ENCODE measurements around the gene MRPL53. TPM values are rescaled to one million over a fixed set of nuclear protein-coding genes. Genes with fewer than 3 reads are reported as not detected.

The MRPL53 gene
- total and polyA plus RNA-seq, 9 donors = 52.5 to 87.9 (median 81.1) TPM

- Histone ChIP-seq H3K27ac (ENCODE audit: low read length) (no peak overlapping the region), H3K4me1 (ENCODE audit: control insufficient read depth, insufficient read depth, low read length) (peaks cover 8% of the 10 kb centered on the region), H3K27me3 (ENCODE audit: control insufficient read depth, insufficient read depth, low read length) (no peaks in the 10 kb centered on the region), H3K36me3 (ENCODE audit: control insufficient read depth, insufficient read depth, low read length) (peaks cover 63% of the 10 kb centered on the region), H3K9me3 (replicated peaks; ENCODE audit: control insufficient read depth, low read depth, low read length) (no peaks in the 10 kb centered on the region), H3K4me3 (ENCODE audit: low read length) (no peak overlapping the region)
- WGBS (ENCODE audit: insufficient coverage) = 80% methylated on average over 11 of the region's 14 CpGs
- no peak for DNase-seq
Observed at GRCh38 chr2:74426181-74426758, 46.2 kb downstream of the MRPL53 start.

GRCh38 chr2:74425523-74425922 lies 47.0 kb downstream of the MRPL53 start:
- Histone ChIP-seq H3K27me3 (ENCODE audit: control insufficient read depth, insufficient read depth, low read length) (no peaks in the 10 kb centered on the region), H3K27ac (ENCODE audit: low read length) (no peak overlapping the region), H3K4me3 (ENCODE audit: low read length) (no peak overlapping the region), H3K36me3 (ENCODE audit: control insufficient read depth, insufficient read depth, low read length) (peaks cover 55% of the 10 kb centered on the region), H3K4me1 (ENCODE audit: control insufficient read depth, insufficient read depth, low read length) (peaks cover 8% of the 10 kb centered on the region), H3K9me3 (replicated peaks; ENCODE audit: control insufficient read depth, low read depth, low read length) (no peaks in the 10 kb centered on the region)
- DNase-seq = no peak
- 88% methylated on average over 3 of the region's 7 CpGs for WGBS (ENCODE audit: insufficient coverage)

GRCh38 chr2:74424995-74425406 lies 47.5 kb downstream of the MRPL53 start:
- no peak overlapping the region for H3K27ac ChIP-seq (ENCODE audit: low read length)
- 57% methylated on average over 2 of the region's 5 CpGs for WGBS (ENCODE audit: insufficient coverage)
- H3K36me3 ChIP-seq (ENCODE audit: control insufficient read depth, insufficient read depth, low read length) = peaks cover 50% of the 10 kb centered on the region
- no peaks in the 10 kb centered on the region for H3K9me3 ChIP-seq (replicated peaks; ENCODE audit: control insufficient read depth, low read depth, low read length)
- peaks cover 8% of the 10 kb centered on the region for H3K4me1 ChIP-seq (ENCODE audit: control insufficient read depth, insufficient read depth, low read length)
- DNase-seq = no peak
- H3K4me3 ChIP-seq (ENCODE audit: low read length) = no peak overlapping the region
- no peaks in the 10 kb centered on the region for H3K27me3 ChIP-seq (ENCODE audit: control insufficient read depth, insufficient read depth, low read length)

GRCh38 chr2:74424139-74424992 lies 48.1 kb downstream of the MRPL53 start:
- Histone ChIP-seq H3K4me3 (ENCODE audit: low read length) (no peak overlapping the region), H3K27ac (ENCODE audit: low read length) (no peak overlapping the region), H3K27me3 (ENCODE audit: control insufficient read depth, insufficient read depth, low read length) (no peaks in the 10 kb centered on the region), H3K4me1 (ENCODE audit: control insufficient read depth, insufficient read depth, low read length) (peaks cover 8% of the 10 kb centered on the region), H3K9me3 (replicated peaks; ENCODE audit: control insufficient read depth, low read depth, low read length) (no peaks in the 10 kb centered on the region), H3K36me3 (ENCODE audit: control insufficient read depth, insufficient read depth, low read length) (peaks cover 44% of the 10 kb centered on the region)
- WGBS (ENCODE audit: insufficient coverage) = 61% methylated on average over 3 of the region's 5 CpGs
- DNase-seq = no peak

GRCh38 chr2:74423231-74424095 lies 49.0 kb downstream of the MRPL53 start:
- WGBS (ENCODE audit: insufficient coverage) = 87% methylated on average over 6 of the region's 9 CpGs
- Histone ChIP-seq H3K27me3 (ENCODE audit: control insufficient read depth, insufficient read depth, low read length) (no peaks in the 10 kb centered on the region), H3K27ac (ENCODE audit: low read length) (peak overlapping the region; percentile 10), H3K36me3 (ENCODE audit: control insufficient read depth, insufficient read depth, low read length) (peaks cover 35% of the 10 kb centered on the region), H3K4me3 (ENCODE audit: low read length) (no peak overlapping the region), H3K9me3 (replicated peaks; ENCODE audit: control insufficient read depth, low read depth, low read length) (no peaks in the 10 kb centered on the region), H3K4me1 (ENCODE audit: control insufficient read depth, insufficient read depth, low read length) (peaks cover 10% of the 10 kb centered on the region)
- no peak for DNase-seq

Other genes starting within 250 kb of the MRPL53 start
- gene SLC4A5, start 129.3 kb downstream of the MRPL53 start, total RNA-seq = 2.2 TPM
- gene SLC4A5, start 129.3 kb downstream of the MRPL53 start, polyA plus RNA-seq (ENCODE audit: insufficient read depth in 1 of 8, insufficient read length in 8 of 8, low replicate concordance in 1 of 8) = 1 to 10 TPM; 1.2 to 2.2 (median 1.6) TPM
- gene DCTN1, start 92.4 kb downstream of the MRPL53 start, total RNA-seq = 56.6 TPM
- gene DCTN1, start 92.4 kb downstream of the MRPL53 start, polyA plus RNA-seq (ENCODE audit: insufficient read depth in 1 of 8, insufficient read length in 8 of 8, low replicate concordance in 1 of 8) = 100 to 1,000 TPM in 7 of 8 donors, 10 to 100 TPM in 1; 96.4 to 129 (median 108) TPM
- 1.4 TPM for gene C2orf81, start 51.1 kb downstream of the MRPL53 start, total RNA-seq
- 1 to 10 TPM; 2.2 to 3.6 (median 2.7) TPM for gene C2orf81, start 51.1 kb downstream of the MRPL53 start, polyA plus RNA-seq (ENCODE audit: insufficient read depth in 1 of 8, insufficient read length in 8 of 8, low replicate concordance in 1 of 8)
- gene WDR54, start 51.0 kb downstream of the MRPL53 start, total RNA-seq = 7.5 TPM
- gene WDR54, start 51.0 kb downstream of the MRPL53 start, polyA plus RNA-seq (ENCODE audit: insufficient read depth in 1 of 8, insufficient read length in 8 of 8, low replicate concordance in 1 of 8) = 10 to 100 TPM in 7 of 8 donors, 1 to 10 TPM in 1; 8.8 to 15.8 (median 12.0) TPM
- gene RTKN, start 30.7 kb downstream of the MRPL53 start, total RNA-seq = 46.1 TPM
- gene RTKN, start 30.7 kb downstream of the MRPL53 start, polyA plus RNA-seq (ENCODE audit: insufficient read depth in 1 of 8, insufficient read length in 8 of 8, low replicate concordance in 1 of 8) = 10 to 100 TPM; 35.4 to 58.5 (median 49.4) TPM
- gene INO80B, start 17.6 kb downstream of the MRPL53 start, total RNA-seq = 21.1 TPM
- 10 to 100 TPM; 15.9 to 26.5 (median 21.5) TPM for gene INO80B, start 17.6 kb downstream of the MRPL53 start, polyA plus RNA-seq (ENCODE audit: insufficient read depth in 1 of 8, insufficient read length in 8 of 8, low replicate concordance in 1 of 8)
- 44.3 TPM for gene WBP1, start 14.2 kb downstream of the MRPL53 start, total RNA-seq
- 10 to 100 TPM; 56.0 to 74.9 (median 66.8) TPM for gene WBP1, start 14.2 kb downstream of the MRPL53 start, polyA plus RNA-seq (ENCODE audit: insufficient read depth in 1 of 8, insufficient read length in 8 of 8, low replicate concordance in 1 of 8)
- gene MOGS, start 7.3 kb downstream of the MRPL53 start, total RNA-seq = 32.0 TPM
- 10 to 100 TPM; 33.8 to 41.3 (median 36.8) TPM for gene MOGS, start 7.3 kb downstream of the MRPL53 start, polyA plus RNA-seq (ENCODE audit: insufficient read depth in 1 of 8, insufficient read length in 8 of 8, low replicate concordance in 1 of 8)
- gene CCDC142, start 10.3 kb upstream of the MRPL53 start, total RNA-seq = 12.3 TPM
- 10 to 100 TPM in 1 of 8 donors, 1 to 10 TPM in 7; 7.0 to 10.2 (median 8.3) TPM for gene CCDC142, start 10.3 kb upstream of the MRPL53 start, polyA plus RNA-seq (ENCODE audit: insufficient read depth in 1 of 8, insufficient read length in 8 of 8, low replicate concordance in 1 of 8)
- 12.2 TPM for gene TTC31, start 10.4 kb upstream of the MRPL53 start, total RNA-seq
- gene TTC31, start 10.4 kb upstream of the MRPL53 start, polyA plus RNA-seq (ENCODE audit: insufficient read depth in 1 of 8, insufficient read length in 8 of 8, low replicate concordance in 1 of 8) = 10 to 100 TPM; 17.5 to 25.7 (median 19.9) TPM
- gene LBX2, start 26.9 kb upstream of the MRPL53 start, total RNA-seq = 0.66 TPM
- gene LBX2, start 26.9 kb upstream of the MRPL53 start, polyA plus RNA-seq (ENCODE audit: insufficient read depth in 1 of 8, insufficient read length in 8 of 8, low replicate concordance in 1 of 8) = 1 to 10 TPM in 3 of 8 donors, under 1 TPM in 5; 0.33 to 3.0 (median 0.89) TPM
- 11.4 TPM for gene PCGF1, start 35.0 kb upstream of the MRPL53 start, total RNA-seq
- gene PCGF1, start 35.0 kb upstream of the MRPL53 start, polyA plus RNA-seq (ENCODE audit: insufficient read depth in 1 of 8, insufficient read length in 8 of 8, low replicate concordance in 1 of 8) = 10 to 100 TPM; 11.6 to 16.3 (median 13.2) TPM
- gene TLX2, start 41.8 kb upstream of the MRPL53 start, total RNA-seq = not detected
- under 1 TPM in 1 of 8 donors, not detected in 7; 0.14 TPM for gene TLX2, start 41.8 kb upstream of the MRPL53 start, polyA plus RNA-seq (ENCODE audit: insufficient read depth in 1 of 8, insufficient read length in 8 of 8, low replicate concordance in 1 of 8)
- gene DQX1, start 53.6 kb upstream of the MRPL53 start, total RNA-seq = 0.04 TPM
- gene DQX1, start 53.6 kb upstream of the MRPL53 start, polyA plus RNA-seq (ENCODE audit: insufficient read depth in 1 of 8, insufficient read length in 8 of 8, low replicate concordance in 1 of 8) = 1 to 10 TPM in 1 of 8 donors, under 1 TPM in 6, not detected in 1; 0.11 to 1.3 (median 0.21) TPM
- 58.5 TPM for gene AUP1, start 57.0 kb upstream of the MRPL53 start, total RNA-seq
- gene AUP1, start 57.0 kb upstream of the MRPL53 start, polyA plus RNA-seq (ENCODE audit: insufficient read depth in 1 of 8, insufficient read length in 8 of 8, low replicate concordance in 1 of 8) = 10 to 100 TPM; 59.5 to 84.9 (median 66.6) TPM
- 33.0 TPM for gene HTRA2, start 57.3 kb upstream of the MRPL53 start, total RNA-seq
- 10 to 100 TPM; 26.1 to 32.6 (median 28.8) TPM for gene HTRA2, start 57.3 kb upstream of the MRPL53 start, polyA plus RNA-seq (ENCODE audit: insufficient read depth in 1 of 8, insufficient read length in 8 of 8, low replicate concordance in 1 of 8)
- gene LOXL3, start 81.3 kb upstream of the MRPL53 start, total RNA-seq = 6.1 TPM
- gene LOXL3, start 81.3 kb upstream of the MRPL53 start, polyA plus RNA-seq (ENCODE audit: insufficient read depth in 1 of 8, insufficient read length in 8 of 8, low replicate concordance in 1 of 8) = 10 to 100 TPM in 1 of 8 donors, 1 to 10 TPM in 7; 6.2 to 10.8 (median 7.1) TPM
- gene DOK1, start 82.0 kb upstream of the MRPL53 start, total RNA-seq = 6.4 TPM
- gene DOK1, start 82.0 kb upstream of the MRPL53 start, polyA plus RNA-seq (ENCODE audit: insufficient read depth in 1 of 8, insufficient read length in 8 of 8, low replicate concordance in 1 of 8) = 1 to 10 TPM; 6.6 to 8.7 (median 7.0) TPM
- gene M1AP, start 175.7 kb upstream of the MRPL53 start, total RNA-seq = 0.18 TPM
- under 1 TPM in 6 of 8 donors, not detected in 2; 0.06 to 0.34 (median 0.14) TPM for gene M1AP, start 175.7 kb upstream of the MRPL53 start, polyA plus RNA-seq (ENCODE audit: insufficient read depth in 1 of 8, insufficient read length in 8 of 8, low replicate concordance in 1 of 8)
- 2.8 TPM for gene SEMA4F, start 181.6 kb upstream of the MRPL53 start, total RNA-seq
- gene SEMA4F, start 181.6 kb upstream of the MRPL53 start, polyA plus RNA-seq (ENCODE audit: insufficient read depth in 1 of 8, insufficient read length in 8 of 8, low replicate concordance in 1 of 8) = 1 to 10 TPM; 2.1 to 4.6 (median 3.6) TPM